Esophagus squamous epithelium (tissue), 5 donors: ENCODE results near the gene MPLKIP. TPM values are rescaled to one million over a fixed set of nuclear protein-coding genes. Genes with fewer than 3 reads are reported as not detected.

Source experiments
- DNase-seq: peaks from one replicate; lab custom pipeline; 2025; lab: John Stamatoyannopoulos, UW
- H3K27ac ChIP-seq, 4 donors: fragments of 200-600 bp; sonication (generic); one replicate each; pipeline ENCODE4 v1.5.1; 2016 to 2019; ENCODE audit warnings: mild to moderate bottlenecking in 1 of 4
- H3K27me3 ChIP-seq, 4 donors: fragments of 200-600 bp; sonication (generic); 1 replicate in 3 of 4; 2 replicates in 1 of 4; pipeline versions ENCODE4 v1.5.1 to v1.6.0; 2017 to 2021; ENCODE audit warnings: antibody characterized with exemption in 1 of 4
- H3K36me3 ChIP-seq, 3 donors: fragments of 200-600 bp; sonication (generic); one replicate each; pipeline ENCODE4 v1.5.1; 2016 to 2019
- H3K4me1 ChIP-seq, 3 donors: fragments of 200-600 bp; sonication (generic); one replicate each; pipeline ENCODE4 v1.5.1; 2017 to 2019
- H3K4me3 ChIP-seq, 4 donors: fragments of 200-600 bp; sonication (generic); 1 replicate in 3 of 4; 2 replicates in 1 of 4; pipeline ENCODE4 v1.5.1; 2016 to 2019; ENCODE audit warnings: mild to moderate bottlenecking in 2 of 4, moderate library complexity in 1 of 4
- H3K9me3 ChIP-seq, 3 donors: fragments of 200-600 bp; sonication (generic); one replicate each; pipeline ENCODE4 v1.5.1; 2016 to 2019
- POLR2A ChIP-seq, 4 donors: fragments of 450-650 bp; IDR thresholded peaks; one replicate each; pipeline ENCODE4 v1.6.1; 2017; ENCODE audit warnings: antibody characterized with exemption in 4 of 4, mild to moderate bottlenecking in 4 of 4, moderate library complexity in 3 of 4
- WGBS, 2 donors: methylation state at CpG; one replicate each; pipeline ENCODE4 v1.1.5; 2018; 5-methylcytosine and 5-hydroxymethylcytosine counted together
- intact Hi-C: fragments of 100-400 bp; cut with DNase I; formaldehyde crosslinking; loops from one replicate; pipeline ENCODE4 v1.15.0; 2022
- total RNA-seq, 4 donors: library from RNA; depleted of rRNA; stranded (reverse); fragments of >200 nt; gene quantifications; one replicate each; pipeline ENCODE4 v1.1.0, GENCODE V29; 2016
- TF ChIP-seq, protein P1 (sequence below), 6 experiments: fragments of 450-650 bp in 4 of 6; fragments of 200-600 bp in 2 of 6; sonication (generic) in 2 of 6; IDR thresholded peaks; one replicate each; pipeline ENCODE4 v1.5.1; 2016 to 2019; ENCODE audit warnings: antibody characterized with exemption in 6 of 6, mild to moderate bottlenecking in 4 of 6, moderate library complexity in 4 of 6
- donor health status: DM: yes; HTN: yes; CAD: no.

The MPLKIP gene
- total RNA-seq, 4 donors from 2014 or later: 29.8 to 43.9 (median 38.4) TPM

DNA sequence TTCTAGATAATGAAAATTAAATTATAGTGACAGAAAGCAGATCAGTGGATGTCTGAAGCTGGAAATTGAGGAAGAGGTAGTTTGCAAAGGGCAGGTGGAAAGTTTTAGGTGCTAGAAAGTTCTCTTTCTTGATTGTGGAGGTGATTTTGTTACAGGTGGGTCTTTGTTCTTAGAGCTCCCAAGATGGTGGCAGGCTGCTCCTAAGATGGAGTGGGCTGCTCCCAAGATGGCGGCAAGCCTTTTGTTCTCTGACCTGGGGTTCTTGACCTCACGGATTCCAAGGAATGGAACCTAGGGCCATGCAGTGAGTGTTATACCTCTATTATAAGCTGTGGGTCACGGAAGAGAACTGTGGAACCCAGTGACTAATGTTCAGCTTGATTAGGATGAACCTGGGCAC, 32.9 kb upstream of the MPLKIP start:
- 89 to 90% methylated on average over 3 of the region's 3 CpGs for WGBS, 2 donors
- Histone ChIP-seq H3K27ac (no peak overlapping the region), H3K27me3 (no peaks in the 10 kb centered on the region), H3K36me3 (no peaks in the 10 kb centered on the region), H3K9me3 (no peaks in the 10 kb centered on the region), H3K4me3 (no peak overlapping the region), H3K4me1 (no peaks in the 10 kb centered on the region)
- no peak for DNase-seq
- intact Hi-C loops: no loop called here
- TF ChIP-seq POLR2A (IDR thresholded peaks at IDR 0.05): no peak
- TF ChIP-seq, protein P1, sequence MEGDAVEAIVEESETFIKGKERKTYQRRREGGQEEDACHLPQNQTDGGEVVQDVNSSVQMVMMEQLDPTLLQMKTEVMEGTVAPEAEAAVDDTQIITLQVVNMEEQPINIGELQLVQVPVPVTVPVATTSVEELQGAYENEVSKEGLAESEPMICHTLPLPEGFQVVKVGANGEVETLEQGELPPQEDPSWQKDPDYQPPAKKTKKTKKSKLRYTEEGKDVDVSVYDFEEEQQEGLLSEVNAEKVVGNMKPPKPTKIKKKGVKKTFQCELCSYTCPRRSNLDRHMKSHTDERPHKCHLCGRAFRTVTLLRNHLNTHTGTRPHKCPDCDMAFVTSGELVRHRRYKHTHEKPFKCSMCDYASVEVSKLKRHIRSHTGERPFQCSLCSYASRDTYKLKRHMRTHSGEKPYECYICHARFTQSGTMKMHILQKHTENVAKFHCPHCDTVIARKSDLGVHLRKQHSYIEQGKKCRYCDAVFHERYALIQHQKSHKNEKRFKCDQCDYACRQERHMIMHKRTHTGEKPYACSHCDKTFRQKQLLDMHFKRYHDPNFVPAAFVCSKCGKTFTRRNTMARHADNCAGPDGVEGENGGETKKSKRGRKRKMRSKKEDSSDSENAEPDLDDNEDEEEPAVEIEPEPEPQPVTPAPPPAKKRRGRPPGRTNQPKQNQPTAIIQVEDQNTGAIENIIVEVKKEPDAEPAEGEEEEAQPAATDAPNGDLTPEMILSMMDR (IDR thresholded peaks at IDR 0.05): no peak

DNA sequence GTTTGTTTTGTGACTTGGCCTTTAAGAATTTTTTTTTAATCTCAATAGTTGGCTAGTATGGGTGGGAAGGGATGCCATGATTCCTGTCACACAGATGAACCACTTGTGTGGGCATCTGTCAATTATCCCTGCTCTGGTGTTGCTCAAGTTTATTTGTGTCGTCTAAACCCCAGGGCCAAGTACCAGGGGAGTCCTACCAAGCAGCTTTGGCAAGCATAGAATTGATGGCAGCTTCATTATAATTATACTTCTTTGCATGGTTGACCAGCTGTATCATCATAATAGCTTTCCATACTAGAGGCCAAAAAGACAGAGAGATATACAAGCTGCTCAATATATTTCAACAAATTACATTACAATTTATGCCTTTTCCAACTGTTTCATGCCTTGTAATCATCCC, 30.8 kb upstream of the MPLKIP start:
- 44 to 50% methylated on average over 1 of the region's 1 CpG for WGBS, 2 donors
- Histone ChIP-seq H3K27ac (no peak overlapping the region), H3K36me3 (no peaks in the 10 kb centered on the region), H3K4me3 (no peak overlapping the region), H3K4me1 (no peaks in the 10 kb centered on the region), H3K9me3 (no peaks in the 10 kb centered on the region), H3K27me3 (no peaks in the 10 kb centered on the region)
- DNase-seq: no peak
- intact Hi-C loops: no loop called here
- TF ChIP-seq, protein P1 (IDR thresholded peaks at IDR 0.05): no peak
- no peak for TF ChIP-seq POLR2A (IDR thresholded peaks at IDR 0.05)

DNA sequence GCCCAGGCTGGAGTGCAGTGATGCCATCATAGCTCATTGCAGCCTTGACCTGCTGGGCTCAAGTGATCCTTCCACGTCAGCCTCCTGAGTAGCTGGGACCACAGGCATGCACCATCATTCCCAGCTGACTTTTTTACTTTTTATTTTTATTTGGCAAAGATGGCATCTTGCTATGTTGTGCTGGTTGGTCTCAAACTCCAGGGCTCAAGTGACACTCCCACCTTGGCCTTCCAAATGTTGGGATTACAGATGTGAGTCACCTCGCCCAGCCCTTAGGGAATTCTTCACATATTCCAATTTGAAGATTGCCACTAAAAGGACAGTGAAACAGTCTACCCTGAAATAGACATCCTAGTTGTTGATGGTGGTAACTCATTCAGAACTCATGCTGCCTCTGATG, 28.1 kb upstream of the MPLKIP start:
- WGBS, 2 donors: 82% methylated on average over 2 of the region's 2 CpGs
- Histone ChIP-seq H3K36me3 (no peaks in the 10 kb centered on the region), H3K27ac (no peak overlapping the region), H3K9me3 (no peaks in the 10 kb centered on the region), H3K27me3 (no peaks in the 10 kb centered on the region), H3K4me3 (no peak overlapping the region), H3K4me1 (no peaks in the 10 kb centered on the region)
- TF ChIP-seq POLR2A (IDR thresholded peaks at IDR 0.05): no peak
- TF ChIP-seq, protein P1 (IDR thresholded peaks at IDR 0.05): no peak
- no peak for DNase-seq
- intact Hi-C loops: no loop called here

DNA sequence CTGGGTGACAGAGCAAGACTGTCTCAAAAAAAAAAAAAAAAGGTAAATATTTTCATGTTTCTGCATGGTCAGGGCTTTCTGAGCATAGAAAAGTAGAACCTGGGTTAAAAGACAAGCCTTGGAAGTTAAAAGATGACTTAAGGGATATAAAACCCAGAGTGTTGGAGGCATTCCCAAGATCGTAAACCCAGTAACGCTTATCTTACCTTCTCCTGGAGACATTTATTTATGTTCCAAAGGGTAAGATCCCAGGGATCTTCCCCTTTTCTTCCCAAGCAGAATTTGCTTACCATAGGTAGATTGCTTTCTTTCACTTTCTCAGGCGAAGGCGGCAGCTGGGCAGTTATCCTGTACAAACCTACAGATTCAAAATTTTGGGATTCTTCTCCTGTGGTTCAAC, 22.6 kb upstream of the MPLKIP start:
- intact Hi-C loops: no loop called here
- Histone ChIP-seq H3K4me3 (no peak overlapping the region), H3K27ac (no peak overlapping the region), H3K4me1 (no peaks in the 10 kb centered on the region), H3K9me3 (no peaks in the 10 kb centered on the region), H3K36me3 (no peaks in the 10 kb centered on the region), H3K27me3 (no peaks in the 10 kb centered on the region)
- WGBS, 2 donors: 87 to 90% methylated on average over 4 of the region's 4 CpGs
- DNase-seq: no peak
- TF ChIP-seq POLR2A (IDR thresholded peaks at IDR 0.05): no peak
- TF ChIP-seq, protein P1 (IDR thresholded peaks at IDR 0.05): no peak

DNA sequence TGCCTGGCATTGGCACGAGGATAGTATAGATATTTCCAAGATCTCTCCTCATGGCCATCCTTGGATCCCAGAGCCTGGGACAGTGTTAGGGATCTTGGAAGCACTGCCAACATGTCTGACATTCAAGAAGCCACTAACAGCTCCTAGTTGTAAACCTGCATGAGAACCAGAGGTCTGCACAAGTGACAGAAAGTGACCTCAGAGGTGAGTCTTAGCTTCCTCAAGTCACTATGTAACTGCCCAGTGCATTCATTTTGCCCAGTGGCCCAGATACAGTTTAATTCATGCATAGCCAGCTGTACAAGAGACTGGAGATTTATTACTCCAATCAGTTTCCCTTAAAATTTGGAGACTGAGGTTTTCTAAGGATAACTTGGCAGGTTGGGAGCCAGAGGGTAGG, 17.1 kb upstream of the MPLKIP start:
- Histone ChIP-seq H3K4me3 (no peak overlapping the region), H3K9me3 (no peaks in the 10 kb centered on the region), H3K27ac (no peak overlapping the region), H3K27me3 (no peaks in the 10 kb centered on the region), H3K36me3 (no peaks in the 10 kb centered on the region), H3K4me1 (no peaks in the 10 kb centered on the region)
- WGBS, 2 donors: 73 to 100% methylated on average over 1 of the region's 1 CpG
- TF ChIP-seq, protein P1 (IDR thresholded peaks at IDR 0.05): no peak
- DNase-seq: no peak
- intact Hi-C loops: no loop called here
